ENCODE data around the gene PHF10.
A peak's percentile ranks its signal among the peaks of the same experiment; 100 is the strongest.

Gene PHF10

GRCh38 chr6:169723200-169723909 lies 945 bp downstream of the PHF10 start:
- DNase-seq = peak in 47 of 56 donors; percentile 12 to 81 (median 51)

- peak in 18 of 56 donors; percentile 8 to 51 (median 23) for DNase-seq
These were observed 1.7 kb downstream of the PHF10 start for GRCh38 chr6:169722362-169723199.

- no peak for DNase-seq
These were observed 4.0 kb downstream of the PHF10 start for GRCh38 chr6:169720207-169720855.

- DNase-seq = no peak
These were observed 5.2 kb downstream of the PHF10 start for GRCh38 chr6:169719117-169719516.

GRCh38 chr6:169714595-169714994 lies 9.7 kb downstream of the PHF10 start:
- no peak for DNase-seq

DNA sequence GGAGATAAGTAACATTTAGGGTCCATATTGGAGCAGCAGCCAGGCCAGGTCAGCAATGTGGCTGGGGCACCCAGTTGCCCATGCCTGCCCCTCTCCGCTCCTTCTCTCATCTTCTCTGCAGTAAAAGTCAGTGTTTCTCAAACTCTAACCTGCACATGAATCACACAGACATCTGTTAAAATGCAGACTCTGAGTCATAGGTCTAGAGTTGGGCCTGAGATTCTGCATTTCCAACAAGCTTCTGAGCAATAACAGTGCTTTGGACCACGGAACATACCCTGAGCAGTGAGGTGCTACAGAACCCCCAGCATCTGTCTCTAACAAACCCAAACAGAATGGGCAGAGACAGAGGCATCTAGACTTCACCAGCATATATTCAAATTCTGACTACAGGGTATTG lies 10.1 kb downstream of the PHF10 start:
- DNase-seq = no peak

GRCh38 chr6:169710009-169710408 lies 14.3 kb downstream of the PHF10 start:
- no peak for DNase-seq

DNA sequence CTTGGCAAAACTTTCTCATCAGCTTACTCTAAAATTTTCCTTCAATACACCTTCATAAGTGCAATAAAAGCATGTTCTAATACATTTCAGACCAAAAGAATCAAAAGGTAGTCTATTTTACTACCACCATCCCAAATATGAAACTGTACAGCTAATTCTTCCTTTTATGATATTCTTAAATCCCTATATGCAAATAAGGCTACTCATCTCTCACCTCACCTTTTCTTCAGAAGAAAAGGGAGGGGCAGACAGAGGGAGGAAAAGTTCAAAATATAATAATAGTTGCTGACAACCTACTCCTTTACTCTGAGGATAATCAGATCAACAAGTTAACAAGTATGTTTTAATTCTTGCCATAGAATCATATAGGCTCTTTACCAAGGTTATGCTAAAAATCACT lies 15.0 kb downstream of the PHF10 start:
- DNase-seq = no peak

- no peak for DNase-seq
These were observed 16.5 kb downstream of the PHF10 start for GRCh38 chr6:169707772-169708171.

- DNase-seq = no peak
These were observed 21.5 kb downstream of the PHF10 start for GRCh38 chr6:169702840-169703246.

- peak; percentile 55 to 97 (median 89) for DNase-seq
These were observed 22.1 kb downstream of the PHF10 start, which contains the start of the genes C6orf120 and WDR27 for GRCh38 chr6:169701954-169702839. TSS of gene C6orf120 (plus strand) at chr6:169702126. CDS start at chr6:169702460, 334 bp downstream. TSS of gene WDR27 (minus strand) at chr6:169702029. CDS start at chr6:169689005, 13,024 bp downstream.

DNA sequence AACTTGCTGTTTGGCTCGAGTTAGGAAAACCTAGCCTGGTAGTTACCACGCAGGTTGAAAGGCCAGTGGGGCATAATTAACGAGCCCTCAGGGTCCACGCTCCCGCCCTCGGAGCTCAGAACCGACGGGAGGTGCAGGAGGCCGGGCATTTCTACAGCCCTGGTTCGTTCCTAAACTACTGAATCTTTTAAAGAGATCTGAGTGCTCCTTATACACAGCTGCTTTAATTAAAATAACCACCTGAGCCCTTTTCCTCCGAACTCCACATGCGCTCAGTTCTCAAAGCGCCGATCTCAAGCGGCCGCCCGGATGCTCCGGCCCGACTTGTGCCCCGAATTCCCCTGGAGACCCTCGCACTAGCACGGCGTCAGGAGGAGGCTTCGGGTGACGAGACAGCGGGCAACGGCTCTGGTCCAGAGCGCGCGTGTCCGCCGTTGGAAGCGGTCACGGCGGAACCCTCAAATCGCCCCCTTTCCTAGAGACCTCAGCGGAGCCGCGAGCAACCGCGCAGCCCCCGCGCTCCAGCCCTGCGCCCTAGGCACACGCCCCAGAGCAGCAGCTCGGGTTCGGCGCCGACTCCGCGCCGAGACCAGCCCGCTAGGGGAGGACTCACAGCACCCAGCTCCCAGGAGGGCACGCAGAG lies 22.9 kb downstream of the PHF10 start:
- peak in 4 of 56 donors; percentile 38 to 69 (median 44) for DNase-seq

DNA sequence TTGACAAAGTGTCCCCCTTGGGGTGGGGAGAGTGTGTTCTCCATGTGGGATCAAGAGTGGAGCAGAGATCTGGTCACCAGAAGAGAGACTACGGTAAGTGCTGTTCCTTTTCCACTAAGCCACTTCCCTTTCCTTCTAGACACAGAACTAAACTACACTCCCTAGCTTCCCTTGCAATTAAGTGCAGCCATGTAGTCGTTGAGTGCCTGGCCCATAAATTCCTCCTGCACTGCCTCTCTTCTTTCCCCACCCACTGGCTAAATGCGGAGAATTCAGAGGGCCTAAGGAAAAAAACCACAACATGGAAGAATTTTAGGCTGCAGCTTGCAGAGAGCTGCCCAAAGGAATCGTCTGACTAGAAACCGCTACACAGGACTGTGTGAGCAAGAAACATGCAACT lies 24.0 kb downstream of the PHF10 start:
- DNase-seq = no peak

GRCh38 chr6:169697115-169697514 lies 27.2 kb downstream of the PHF10 start:
- DNase-seq = peak in 2 of 56 donors; percentile 6 to 9

GRCh38 chr6:169695131-169695530 lies 29.2 kb downstream of the PHF10 start:
- DNase-seq = no peak

- no peak for DNase-seq
These were observed 31.8 kb downstream of the PHF10 start for GRCh38 chr6:169692516-169692915.

DNA sequence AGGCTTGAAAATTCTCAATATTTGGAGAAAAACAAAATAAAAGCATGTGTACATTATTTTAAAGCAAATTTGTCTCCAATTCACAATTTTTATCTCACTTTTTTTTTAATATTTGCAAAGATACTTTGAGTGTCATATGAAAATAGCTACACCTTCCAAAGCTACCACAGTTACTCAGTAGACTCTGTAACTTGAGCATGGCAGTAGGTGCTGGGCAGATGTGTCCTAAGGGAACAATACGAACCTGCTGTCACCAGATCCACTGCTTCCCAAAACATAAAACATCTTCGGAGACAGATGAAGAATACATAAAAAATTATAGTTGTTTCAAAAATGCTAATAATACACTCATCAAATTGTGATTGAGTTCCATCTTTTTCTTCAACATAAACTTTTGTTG lies 33.0 kb downstream of the PHF10 start:
- DNase-seq = no peak

DNA sequence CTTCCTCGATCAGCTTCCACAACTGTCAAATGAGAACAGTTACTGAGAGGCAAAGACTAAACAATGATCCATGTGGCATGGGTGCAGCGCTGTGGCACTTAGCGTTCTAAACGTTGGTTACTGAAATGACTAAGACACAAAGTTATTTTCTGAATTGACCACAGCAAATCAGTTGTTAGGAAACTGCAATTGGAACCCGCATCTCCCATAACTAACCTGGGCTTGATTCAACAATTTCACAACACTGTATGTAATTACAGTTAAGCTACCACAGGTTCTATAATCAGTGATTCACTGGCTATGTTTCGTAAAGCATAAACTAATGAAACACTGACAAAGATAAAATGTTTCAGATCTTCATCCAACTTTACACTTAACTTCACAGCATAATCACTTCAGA lies 35.0 kb downstream of the PHF10 start:
- DNase-seq = no peak

DNA sequence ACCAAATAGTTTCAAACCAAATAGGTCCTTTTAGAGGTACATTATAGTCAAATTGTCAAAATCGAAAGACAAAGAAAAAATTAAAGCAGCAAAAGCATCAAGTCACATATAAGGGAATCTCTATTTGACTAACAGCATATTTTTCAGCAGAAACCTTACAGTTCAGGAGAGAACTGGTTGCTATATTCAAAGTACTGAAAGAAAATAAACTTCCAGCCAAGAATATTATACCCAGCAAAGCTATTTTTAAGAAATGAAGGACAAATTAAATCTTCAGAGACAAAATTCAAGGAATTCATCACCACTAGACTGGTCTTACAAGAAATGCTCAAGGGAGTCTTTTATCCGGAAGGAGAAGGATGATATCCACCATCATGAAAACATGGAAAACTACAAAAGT lies 38.4 kb downstream of the PHF10 start:
- DNase-seq = no peak

DNA sequence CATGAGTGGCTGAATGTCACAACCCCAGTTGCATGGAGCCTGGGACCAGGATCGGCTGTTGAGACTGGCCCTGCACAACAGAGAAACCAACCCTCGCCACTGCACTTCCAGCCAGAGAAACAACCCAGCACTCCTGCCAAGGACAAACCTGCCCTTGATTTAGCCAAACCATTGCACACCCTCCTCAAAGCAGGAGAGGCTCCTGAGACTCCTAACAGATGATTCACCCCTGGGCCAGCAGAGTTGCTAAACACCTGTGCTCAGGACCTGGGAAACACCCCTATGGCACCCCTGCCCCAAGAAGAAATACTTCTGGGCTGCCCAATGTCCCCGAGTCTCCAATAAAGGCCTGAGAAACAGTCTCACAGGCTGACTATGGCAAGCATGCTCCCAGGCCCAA lies 40.2 kb downstream of the PHF10 start:
- no peak for DNase-seq

Data from amygdala (tissue), 56 donors.